GM10847 (cell line): Measurements from ENCODE around the gene EIF1B.

Experiments used
- POLR2A ChIP-seq: IDR thresholded peaks from 2 replicates; pipeline ENCODE4 v1.6.1; 2011; ENCODE audit not compliant: insufficient read length; ENCODE audit errors: extremely low read depth

EIF1B gene

DNA sequence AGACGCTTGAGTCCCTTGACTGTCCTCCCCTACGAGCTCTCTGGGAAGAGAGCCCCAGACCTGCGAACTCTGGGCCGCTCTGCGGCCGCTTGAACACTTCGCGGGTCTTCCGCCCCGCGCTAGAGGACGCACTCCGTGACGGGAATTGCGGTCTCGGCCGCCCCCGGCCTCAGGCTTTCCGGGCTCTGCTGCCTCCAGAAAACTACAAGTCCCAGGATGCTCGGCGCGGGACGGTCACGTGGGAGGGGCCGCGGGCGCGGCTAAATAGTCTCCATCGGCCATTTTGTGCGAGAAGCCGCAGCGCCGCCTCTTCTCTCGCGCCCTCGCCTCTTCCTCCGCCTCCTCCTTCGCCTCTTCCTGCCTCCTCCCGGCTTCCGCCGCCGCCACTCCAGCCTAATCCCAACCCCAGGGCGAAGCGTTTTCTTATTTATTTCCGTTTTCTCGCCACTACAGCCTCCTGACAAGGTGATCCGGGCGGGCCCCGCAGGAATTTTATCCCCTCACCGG lies at the start of gene EIF1B:
Gene EIF1B (plus strand): TSS at position 290 of the 507 bp plus-strand sequence. CDS start 235 bp downstream, outside the sequence.
- peak; percentile 52 for TF ChIP-seq POLR2A

GRCh38 chr3:40262331-40262730 lies 47.2 kb upstream of the EIF1B start:
- TF ChIP-seq POLR2A: no peak

GRCh38 chr3:40264451-40264850 lies 45.1 kb upstream of the EIF1B start:
- no peak for TF ChIP-seq POLR2A

DNA sequence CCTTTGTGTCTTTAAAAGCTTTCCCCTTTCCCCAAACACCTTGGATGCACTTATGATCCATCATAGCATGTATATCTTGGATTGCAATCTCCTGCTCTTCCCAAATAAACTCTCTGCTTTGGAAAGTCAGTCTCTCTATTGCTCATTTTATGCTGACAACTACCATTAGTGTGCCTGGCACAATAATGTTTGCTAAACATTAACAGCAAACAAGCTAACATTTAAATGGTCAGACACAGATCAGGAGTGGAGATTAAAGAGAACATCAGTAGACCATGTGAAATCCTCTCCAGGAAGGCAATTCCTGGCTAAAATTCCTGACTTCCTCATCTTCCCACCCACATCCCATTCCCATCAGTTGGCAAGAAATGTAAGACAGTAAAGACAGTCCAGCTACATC lies 44.3 kb upstream of the EIF1B start:
- TF ChIP-seq POLR2A: no peak

DNA sequence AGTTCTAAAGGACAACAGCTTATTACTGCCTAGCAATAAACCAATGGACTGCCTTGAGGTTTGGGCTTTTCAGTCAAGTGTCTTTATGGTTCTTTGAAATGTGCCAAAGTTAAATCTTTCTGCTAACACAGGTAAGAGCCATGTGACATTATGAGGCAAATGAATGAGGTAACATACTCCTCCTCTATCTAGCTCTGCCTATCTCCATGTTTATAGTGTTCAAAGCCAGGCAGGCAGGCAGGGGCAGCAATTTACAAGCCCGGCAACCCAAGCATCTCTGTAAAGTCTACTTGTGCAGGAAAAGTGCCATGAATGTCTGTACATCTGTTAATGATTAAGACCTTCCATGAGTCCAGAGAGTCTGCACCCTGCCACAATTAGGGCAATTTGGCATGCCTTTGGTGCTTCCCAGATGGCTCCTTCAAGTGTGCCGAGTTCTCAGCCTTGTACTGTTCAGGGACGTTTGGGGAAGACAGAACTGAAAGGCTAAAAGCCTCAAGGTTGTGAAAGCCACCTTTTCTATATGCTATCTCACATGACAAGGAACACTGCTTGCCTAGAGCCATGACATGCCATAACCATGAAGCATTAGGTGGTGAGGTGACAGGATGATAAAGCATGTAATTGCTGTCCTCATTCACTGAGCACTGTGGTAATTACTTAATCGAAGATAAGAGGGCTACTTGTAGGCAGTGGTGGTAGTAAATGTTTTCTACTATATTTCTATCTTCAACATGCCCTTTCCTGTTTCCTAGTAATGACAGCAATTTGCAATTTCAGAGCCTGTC lies 41.4 kb upstream of the EIF1B start:
- no peak for TF ChIP-seq POLR2A

- TF ChIP-seq POLR2A: no peak
Observed at GRCh38 chr3:40268802-40269524, 40.5 kb upstream of the EIF1B start.

DNA sequence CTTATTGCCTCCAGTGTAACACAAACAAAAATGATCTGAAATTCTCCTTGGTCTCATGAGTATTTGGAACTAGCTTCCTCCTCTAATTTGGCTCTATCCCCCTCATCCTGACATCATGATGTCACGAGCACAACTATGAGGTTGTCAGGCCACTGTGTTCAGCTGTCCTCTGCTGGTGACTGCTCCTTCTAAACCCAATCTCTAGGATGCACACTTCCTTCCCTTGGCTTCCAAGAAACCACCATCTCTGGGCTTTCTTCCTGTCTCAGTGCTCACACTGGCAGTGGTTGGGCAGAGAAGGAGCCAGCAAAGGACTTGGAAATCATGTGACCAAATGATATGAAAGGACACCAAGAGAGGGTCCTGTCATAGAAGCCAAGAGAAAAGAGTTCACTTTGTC lies 30.7 kb upstream of the EIF1B start:
- TF ChIP-seq POLR2A: no peak

- TF ChIP-seq POLR2A: no peak
Observed at GRCh38 chr3:40281995-40282394, 27.5 kb upstream of the EIF1B start.

GRCh38 chr3:40287248-40287647 lies 22.3 kb upstream of the EIF1B start:
- TF ChIP-seq POLR2A: no peak

- TF ChIP-seq POLR2A: no peak
Observed at GRCh38 chr3:40290396-40290795, 19.1 kb upstream of the EIF1B start.

DNA sequence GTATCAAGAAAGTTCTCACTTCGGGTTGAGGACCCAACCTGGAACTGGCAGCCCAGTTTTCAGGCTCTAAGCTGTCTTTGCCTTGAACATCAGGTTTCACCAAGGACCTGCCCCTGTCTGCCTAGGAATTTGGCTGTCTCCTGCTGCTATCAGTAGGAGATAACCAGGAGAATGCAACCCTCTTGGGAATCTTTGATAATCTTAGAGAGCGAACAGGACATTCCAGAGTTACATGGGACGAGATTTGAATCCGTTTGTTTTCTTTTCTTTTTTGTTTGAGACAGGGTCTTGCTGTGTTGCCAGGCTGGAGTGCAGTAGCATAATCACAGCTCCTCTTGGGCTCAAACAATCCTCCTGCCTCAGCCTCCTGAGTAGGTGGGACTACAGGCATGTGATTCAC lies 18.0 kb upstream of the EIF1B start:
- TF ChIP-seq POLR2A: no peak

- TF ChIP-seq POLR2A: no peak
Observed at GRCh38 chr3:40292637-40293349, 16.7 kb upstream of the EIF1B start.

- no peak for TF ChIP-seq POLR2A
Observed at GRCh38 chr3:40294434-40294833, 15.1 kb upstream of the EIF1B start.

GRCh38 chr3:40298075-40298474 lies 11.4 kb upstream of the EIF1B start:
- TF ChIP-seq POLR2A: no peak

DNA sequence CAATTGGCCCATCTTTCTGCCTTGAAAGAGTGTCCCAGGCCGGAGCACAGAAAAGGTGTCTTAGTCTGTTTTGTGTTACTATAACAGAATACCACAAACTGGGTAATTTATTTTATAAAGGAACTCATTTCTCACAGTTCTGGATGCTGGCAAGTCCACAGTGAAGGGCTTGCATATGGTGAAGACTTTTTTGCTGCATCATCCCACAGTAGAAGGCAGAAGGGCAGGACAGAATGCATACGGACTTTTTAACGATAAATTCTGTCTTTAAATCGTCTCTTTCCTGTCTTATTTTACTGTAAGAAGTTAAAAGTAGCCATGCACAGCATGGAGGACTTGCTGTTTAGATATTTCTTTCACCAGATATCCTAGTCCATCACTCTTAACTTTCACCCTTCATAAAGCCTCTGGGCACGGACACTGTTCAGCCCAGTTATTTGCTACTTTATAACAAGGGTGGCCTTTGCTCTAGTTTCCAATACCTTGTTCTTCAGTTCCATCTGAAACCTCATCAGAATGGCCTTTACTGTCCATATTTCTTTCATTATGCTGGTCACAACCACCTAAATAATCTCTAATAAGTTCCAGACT lies 10.3 kb upstream of the EIF1B start:
- TF ChIP-seq POLR2A: no peak

- TF ChIP-seq POLR2A: no peak
Observed at GRCh38 chr3:40299721-40300335, 9.7 kb upstream of the EIF1B start.
